ENCODE measurements around the gene FBXW5.

The FBXW5 gene

DNA sequence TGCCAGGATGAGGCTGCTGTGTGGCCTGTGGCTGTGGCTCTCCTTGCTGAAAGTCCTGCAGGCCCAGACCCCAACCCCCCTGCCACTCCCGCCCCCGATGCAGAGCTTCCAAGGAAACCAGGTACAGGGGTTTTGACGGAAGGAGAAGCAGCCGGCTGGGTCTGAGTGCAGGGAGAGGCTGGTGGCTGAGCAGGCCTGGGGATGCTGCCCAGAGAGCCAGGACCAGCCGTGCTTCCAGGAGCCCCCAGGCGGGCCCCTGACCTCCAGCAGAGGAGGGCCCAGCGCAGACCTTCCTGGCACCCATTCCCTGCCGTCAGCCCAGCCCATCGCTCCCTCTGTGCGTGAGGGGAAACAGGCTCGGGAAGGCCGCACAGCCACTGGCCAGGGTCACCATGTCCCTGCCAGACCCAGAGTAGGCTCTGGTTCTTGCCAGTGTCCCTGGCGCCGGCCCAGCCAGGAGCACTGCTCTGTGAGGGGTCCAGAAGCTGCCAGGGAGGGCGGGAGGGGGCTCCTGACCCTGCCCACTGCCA, 7.8 kb upstream of the FBXW5 start:
- DNase-seq (ENCODE audit: low spot score) = no peak
- Mint-ChIP-seq H3K36me3 (ENCODE audit: low read depth) (no peaks in the 10 kb centered on the region), H3K27ac (no peak overlapping the region)

DNA sequence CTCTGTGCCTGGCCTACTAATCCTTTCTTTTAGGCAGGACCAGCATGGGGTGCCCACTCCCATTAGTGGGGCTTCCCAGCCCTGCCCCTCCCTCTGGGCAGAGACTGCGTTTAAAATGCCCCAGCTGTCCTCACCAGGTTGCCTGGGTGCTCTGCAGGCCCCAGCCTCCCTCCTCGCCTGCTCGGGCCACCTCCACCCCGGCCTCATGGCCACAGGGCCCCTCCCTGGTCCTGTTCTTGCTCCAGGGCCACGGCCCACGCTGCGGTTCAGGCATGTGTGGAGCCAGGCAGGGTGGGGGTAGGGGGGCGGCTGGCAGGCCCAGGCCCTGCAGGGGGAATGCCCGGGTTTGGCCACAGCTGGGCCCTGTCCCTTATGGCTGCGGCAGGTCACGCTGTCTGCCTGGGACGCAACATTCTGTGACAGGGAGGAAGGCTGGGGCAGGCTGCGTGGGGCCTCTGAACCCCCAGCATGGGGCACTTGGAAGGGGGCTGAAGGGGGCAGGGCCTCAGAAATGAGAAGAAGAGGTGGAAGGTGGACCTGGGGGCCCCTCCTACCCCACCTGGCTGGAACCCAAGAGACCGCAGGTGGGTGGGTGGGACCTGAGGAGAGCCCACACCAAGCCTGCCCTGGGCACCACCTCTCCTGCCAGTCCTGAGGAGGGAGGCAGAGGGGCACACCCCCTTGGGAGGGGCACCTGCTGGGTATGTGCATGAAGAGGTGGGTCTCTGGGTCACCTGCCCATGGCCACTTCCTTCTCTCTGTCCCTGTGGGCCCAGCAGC, 7.2 kb upstream of the FBXW5 start, which contains the start of gene LCN12:
TSS of gene LCN12 (plus strand) at position 733 of the 780 bp plus-strand sequence. CDS start 55 bp downstream, outside the sequence.
- Mint-ChIP-seq H3K9me3 (peaks cover 7% of the 10 kb centered on the region), H3K27me3 (ENCODE audit: low read depth) (no peaks in the 10 kb centered on the region), H3K27ac (no peak within 1 kb of the TSS), H3K4me3 (no peak within 1 kb of the TSS), H3K4me1 (ENCODE audit: low read depth) (no peaks in the 10 kb centered on the region), H3K36me3 (ENCODE audit: low read depth) (no peaks in the 10 kb centered on the region)
- no peak for DNase-seq (ENCODE audit: low spot score)

More for the DNA sequence above, 7.8 kb upstream of the FBXW5 start:
- H3K27me3 Mint-ChIP-seq (ENCODE audit: low read depth) = no peaks in the 10 kb centered on the region
- H3K4me3 Mint-ChIP-seq = no peak overlapping the region
- peaks cover 9% of the 10 kb centered on the region for H3K9me3 Mint-ChIP-seq
- no peaks in the 10 kb centered on the region for H3K4me1 Mint-ChIP-seq (ENCODE audit: low read depth)

DNA sequence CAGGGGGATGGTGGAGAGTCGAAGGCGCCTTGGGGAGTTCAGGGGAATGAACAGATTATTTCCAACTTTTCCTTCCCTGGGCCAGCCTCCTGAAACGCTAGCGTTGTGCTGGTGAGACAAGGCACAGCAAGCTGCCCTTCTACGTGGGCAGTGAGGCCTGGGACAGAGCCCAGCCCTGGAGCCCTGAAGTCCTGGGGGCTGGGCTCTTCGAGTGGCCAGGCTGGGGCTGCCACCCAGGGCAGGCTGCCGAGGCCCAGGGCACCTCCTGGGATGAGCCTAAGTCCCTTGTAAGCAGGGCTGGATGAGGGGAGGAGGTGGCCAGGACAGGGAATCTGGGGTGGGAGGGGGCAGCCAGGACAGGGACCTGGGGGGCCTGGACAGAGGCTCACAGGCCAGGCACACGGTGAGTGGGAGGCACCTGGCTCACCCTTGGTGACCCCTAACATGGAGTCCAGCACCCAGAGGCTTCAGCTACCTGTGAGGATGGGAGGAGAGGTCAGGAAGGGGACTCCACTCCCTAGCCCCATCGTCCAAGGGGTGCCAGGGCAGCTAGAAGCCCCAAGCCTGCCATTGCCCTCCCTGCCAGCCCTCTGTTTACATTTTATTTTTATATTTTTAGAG, 6.2 kb upstream of the FBXW5 start:
- no peak overlapping the region for H3K27ac Mint-ChIP-seq
- H3K4me1 Mint-ChIP-seq (ENCODE audit: low read depth) = no peaks in the 10 kb centered on the region
- no peak for DNase-seq (ENCODE audit: low spot score)
- H3K4me3 Mint-ChIP-seq = peak overlapping the region; percentile 84
- no peaks in the 10 kb centered on the region for H3K9me3 Mint-ChIP-seq
- no peaks in the 10 kb centered on the region for H3K27me3 Mint-ChIP-seq (ENCODE audit: low read depth)
- no peaks in the 10 kb centered on the region for H3K36me3 Mint-ChIP-seq (ENCODE audit: low read depth)

DNA sequence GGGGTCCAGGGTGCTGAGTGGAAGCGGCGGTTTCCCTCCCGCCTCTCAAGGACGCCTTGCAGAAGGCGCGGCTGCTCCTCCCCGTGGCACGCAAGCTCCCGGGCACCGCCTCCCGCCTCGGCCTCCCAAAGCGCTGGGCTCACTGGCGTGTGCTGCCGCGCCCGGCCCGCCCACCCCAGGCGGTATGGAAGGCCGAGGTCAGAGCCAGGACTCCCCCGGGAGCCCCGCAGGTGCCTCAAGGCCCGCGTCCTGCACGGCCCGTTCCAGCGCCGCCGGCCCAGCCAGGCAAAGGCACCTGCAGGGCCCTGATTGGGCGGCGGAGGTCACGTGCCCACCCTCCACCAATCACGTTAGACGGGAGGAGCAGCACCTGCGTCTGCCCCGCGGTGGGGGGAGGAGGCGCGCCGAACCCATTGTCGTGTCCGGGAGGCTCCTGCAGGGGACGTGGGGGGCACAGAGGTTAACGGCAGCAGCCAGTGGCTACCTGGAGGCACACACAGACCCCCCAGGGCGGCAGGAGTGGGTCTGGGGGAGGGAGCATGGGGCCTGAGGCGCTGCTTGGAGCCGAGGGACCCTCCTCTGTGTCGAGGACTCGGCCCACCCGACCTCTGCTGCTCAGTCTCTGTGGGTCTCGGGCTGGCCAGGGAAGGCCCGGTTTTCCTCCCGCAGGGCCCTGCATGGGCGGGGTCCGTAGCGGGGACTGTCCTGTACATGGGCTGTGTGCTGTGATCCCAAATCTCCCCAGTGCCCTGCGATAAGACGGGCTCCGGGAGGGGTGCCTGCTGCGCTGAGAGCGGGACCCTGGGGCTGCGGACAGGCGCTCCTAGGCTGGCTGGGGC, 5.5 kb upstream of the FBXW5 start:
- no peaks in the 10 kb centered on the region for H3K36me3 Mint-ChIP-seq (ENCODE audit: low read depth)
- H3K9me3 Mint-ChIP-seq = no peaks in the 10 kb centered on the region
- peak overlapping the region; percentile 91 for H3K27ac Mint-ChIP-seq
- H3K4me1 Mint-ChIP-seq (ENCODE audit: low read depth) = peaks cover under 1% of the 10 kb centered on the region
- peak; percentile 94 for DNase-seq (ENCODE audit: low spot score)
- peak overlapping the region; percentile 87 for H3K4me3 Mint-ChIP-seq
- no peaks in the 10 kb centered on the region for H3K27me3 Mint-ChIP-seq (ENCODE audit: low read depth)

DNA sequence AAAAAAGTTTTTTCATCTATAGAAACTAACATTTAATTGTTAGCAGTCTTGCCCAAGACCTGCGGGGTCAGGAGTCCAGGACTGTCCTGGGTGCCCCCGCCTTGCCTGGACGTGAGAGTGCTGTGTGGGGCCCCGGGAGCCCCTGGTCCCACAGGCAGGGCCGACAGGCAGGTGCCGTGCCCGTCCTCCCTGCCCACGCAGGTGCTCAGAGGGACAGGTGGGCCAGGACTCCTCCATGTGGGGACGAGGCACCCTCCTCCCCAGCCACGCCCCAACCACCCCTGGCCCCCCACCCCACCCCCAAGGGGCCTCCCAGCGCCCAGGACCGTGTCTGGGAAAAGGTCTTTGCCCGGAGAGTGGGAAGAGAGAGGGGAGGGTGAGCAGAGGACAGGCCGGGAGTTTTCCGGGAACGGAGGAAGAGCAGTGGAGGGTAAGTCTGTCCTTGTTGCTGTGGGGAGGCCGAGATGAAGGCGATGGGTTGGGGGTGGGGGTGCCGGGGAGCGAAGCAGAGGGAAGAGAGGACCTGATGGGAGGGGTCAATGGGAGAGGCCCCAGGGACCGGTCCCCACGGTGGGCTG, 4.8 kb upstream of the FBXW5 start:
- peak overlapping the region; percentile 87 for H3K4me3 Mint-ChIP-seq
- no peak for DNase-seq (ENCODE audit: low spot score)
- H3K9me3 Mint-ChIP-seq = no peaks in the 10 kb centered on the region
- no peaks in the 10 kb centered on the region for H3K27me3 Mint-ChIP-seq (ENCODE audit: low read depth)
- no peaks in the 10 kb centered on the region for H3K36me3 Mint-ChIP-seq (ENCODE audit: low read depth)
- peak overlapping the region; percentile 81 for H3K27ac Mint-ChIP-seq
- H3K4me1 Mint-ChIP-seq (ENCODE audit: low read depth) = peaks cover 4% of the 10 kb centered on the region

DNA sequence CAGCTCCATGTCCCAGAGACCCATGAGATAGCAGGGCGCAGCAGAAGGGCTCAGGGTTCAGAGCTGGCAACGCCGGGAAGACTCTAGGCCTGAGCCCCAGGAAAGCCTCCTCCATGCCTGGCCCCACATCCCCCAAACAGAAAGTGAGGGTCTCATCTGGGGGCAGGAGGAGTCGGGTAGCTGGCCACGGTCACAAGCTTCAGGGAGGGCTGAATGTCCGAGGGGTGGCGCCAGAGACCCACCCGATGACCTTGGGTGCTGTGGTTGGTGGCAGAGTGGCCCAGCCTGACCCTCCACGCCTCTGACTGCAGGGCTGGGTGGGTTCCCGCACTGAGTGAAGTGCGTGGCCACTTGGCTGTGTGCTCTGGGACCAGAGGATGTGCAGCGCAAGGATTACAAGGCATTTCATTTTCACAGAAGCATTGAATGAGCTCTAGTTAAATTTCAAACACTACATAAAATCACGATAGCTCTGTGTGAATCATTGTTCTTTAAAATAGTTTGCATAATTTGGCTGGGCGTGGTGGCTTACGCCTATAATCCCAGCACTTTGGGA, 3.5 kb upstream of the FBXW5 start:
- no peaks in the 10 kb centered on the region for H3K27me3 Mint-ChIP-seq (ENCODE audit: low read depth)
- peaks cover 4% of the 10 kb centered on the region for H3K4me1 Mint-ChIP-seq (ENCODE audit: low read depth)
- H3K36me3 Mint-ChIP-seq (ENCODE audit: low read depth) = no peaks in the 10 kb centered on the region
- no peaks in the 10 kb centered on the region for H3K9me3 Mint-ChIP-seq
- peak overlapping the region; percentile 15 for H3K27ac Mint-ChIP-seq
- DNase-seq (ENCODE audit: low spot score) = no peak
- peak overlapping the region; percentile 34 for H3K4me3 Mint-ChIP-seq

DNA sequence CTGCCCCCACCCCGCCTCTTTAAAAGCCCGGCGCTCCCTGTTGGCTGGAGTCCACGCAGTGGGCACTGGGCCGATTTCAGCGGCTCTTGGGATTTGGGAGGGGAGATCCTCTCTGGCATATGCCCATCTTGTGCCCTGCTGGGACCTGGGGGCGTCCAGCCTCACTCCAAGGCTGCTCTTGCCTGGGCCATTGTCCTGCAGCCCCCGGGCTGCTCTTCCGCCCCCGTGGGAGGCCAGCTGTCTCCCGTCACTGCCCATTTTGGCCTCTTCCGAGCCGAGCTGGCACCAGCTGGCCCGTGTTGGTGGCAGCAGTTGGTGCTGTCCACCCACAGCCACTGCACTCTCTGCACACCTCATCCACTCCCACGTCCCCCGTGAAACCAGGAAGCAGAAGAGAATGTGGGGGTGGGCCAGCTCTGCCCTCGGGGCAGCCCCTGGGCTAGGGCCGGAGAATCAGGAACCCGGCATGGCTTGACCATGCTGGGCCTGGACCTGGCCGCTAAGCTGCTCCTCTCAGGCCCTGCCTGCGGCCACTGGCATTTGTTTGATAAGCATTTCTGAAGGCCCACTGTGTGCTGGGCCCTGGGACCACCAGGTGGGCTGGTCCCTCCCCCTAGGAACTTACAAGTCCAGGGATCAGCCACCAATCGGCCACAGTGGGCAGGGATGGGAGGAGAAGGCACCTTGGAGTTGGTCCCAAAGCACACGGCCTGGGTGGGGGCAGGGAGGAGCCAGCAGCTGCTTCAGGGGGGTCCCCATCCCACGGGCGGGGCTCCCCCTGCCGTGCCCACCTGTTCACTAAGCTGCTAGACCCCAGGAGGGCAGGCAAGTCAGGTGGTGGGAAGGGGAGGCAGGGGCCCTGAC, 2.7 kb upstream of the FBXW5 start:
- Mint-ChIP-seq H3K27ac (no peak overlapping the region), H3K36me3 (ENCODE audit: low read depth) (no peaks in the 10 kb centered on the region), H3K9me3 (no peaks in the 10 kb centered on the region), H3K27me3 (ENCODE audit: low read depth) (no peaks in the 10 kb centered on the region), H3K4me3 (no peak overlapping the region), H3K4me1 (ENCODE audit: low read depth) (peaks cover 4% of the 10 kb centered on the region)
- DNase-seq (ENCODE audit: low spot score) = no peak

DNA sequence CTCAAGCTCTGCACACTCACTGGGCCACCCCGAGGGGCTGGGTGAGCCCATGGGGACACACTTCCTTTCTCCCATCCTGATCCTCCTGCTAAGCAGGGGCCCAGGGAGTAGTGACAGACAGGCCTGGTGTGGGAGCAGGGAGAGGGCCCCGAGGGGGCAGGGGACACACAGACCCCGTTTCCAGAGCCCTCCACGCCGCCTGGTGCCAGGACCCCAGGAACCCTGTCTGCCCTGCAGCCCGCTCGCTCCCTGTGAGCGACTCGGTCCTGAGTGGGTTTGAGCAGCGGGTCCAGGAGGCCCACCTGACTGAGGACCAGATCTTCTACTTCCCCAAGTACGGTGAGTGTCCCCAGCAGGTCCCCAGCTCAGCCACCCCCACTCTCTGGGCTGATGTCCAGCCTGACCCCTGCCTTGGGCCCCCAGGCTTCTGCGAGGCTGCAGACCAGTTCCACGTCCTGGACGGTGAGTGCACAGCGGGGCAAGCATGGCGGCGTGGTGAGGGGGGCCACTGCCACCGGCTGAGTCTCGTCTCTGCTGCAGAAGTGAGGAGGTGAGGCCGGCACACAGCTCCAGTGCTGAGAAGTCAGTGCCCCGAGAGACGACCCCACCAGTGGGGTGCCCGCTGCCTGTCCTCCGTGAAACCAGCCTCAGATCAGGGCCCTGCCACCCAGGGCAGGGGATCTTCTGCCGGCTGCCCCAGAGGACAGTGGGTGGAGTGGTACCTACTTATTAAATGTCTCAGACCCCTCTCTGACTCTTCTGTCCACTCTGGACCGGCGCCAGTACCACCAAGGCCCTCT, 1.9 kb upstream of the FBXW5 start:
- H3K27me3 Mint-ChIP-seq (ENCODE audit: low read depth) = no peaks in the 10 kb centered on the region
- no peak overlapping the region for H3K27ac Mint-ChIP-seq
- H3K4me3 Mint-ChIP-seq = no peak overlapping the region
- no peaks in the 10 kb centered on the region for H3K9me3 Mint-ChIP-seq
- H3K36me3 Mint-ChIP-seq (ENCODE audit: low read depth) = peaks cover 4% of the 10 kb centered on the region
- peaks cover 5% of the 10 kb centered on the region for H3K4me1 Mint-ChIP-seq (ENCODE audit: low read depth)
- DNase-seq (ENCODE audit: low spot score) = no peak

DNA sequence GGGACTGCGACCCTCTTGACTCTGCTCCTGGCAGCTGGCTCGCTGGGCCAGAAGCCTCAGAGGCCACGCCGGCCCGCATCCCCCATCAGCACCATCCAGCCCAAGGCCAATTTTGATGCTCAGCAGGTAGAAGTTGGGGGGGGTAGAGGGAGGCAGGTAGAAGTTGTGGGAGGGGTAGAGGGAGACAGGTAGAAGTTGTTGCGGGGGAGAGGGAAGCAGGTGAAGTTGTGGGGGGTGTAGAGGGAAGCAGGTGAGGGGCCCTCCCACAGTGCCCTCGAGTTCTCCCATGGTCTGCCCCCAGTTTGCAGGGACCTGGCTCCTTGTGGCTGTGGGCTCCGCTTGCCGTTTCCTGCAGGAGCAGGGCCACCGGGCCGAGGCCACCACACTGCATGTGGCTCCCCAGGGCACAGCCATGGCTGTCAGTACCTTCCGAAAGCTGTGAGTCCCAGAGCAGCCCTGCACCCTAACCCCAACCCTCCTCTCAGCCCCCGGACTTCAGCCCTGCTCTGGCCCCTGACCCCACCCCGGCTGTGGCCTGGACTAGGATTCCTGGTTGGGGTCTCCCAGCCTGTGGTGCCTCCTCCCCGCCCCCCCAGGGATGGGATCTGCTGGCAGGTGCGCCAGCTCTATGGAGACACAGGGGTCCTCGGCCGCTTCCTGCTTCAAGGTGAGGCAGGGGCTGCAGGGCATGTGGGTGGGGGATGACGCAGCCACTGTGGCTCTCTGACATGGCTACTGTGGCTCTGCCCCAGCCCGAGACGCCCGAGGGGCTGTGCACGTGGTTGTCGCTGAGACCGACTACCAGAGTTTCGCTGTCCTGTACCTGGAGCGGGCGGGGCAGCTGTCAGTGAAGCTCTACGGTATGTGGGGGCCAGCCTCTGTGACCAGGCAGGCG, 1.0 kb upstream of the FBXW5 start:
- H3K27me3 Mint-ChIP-seq (ENCODE audit: low read depth) = no peaks in the 10 kb centered on the region
- H3K9me3 Mint-ChIP-seq = no peaks in the 10 kb centered on the region
- no peak overlapping the region for H3K4me3 Mint-ChIP-seq
- no peak overlapping the region for H3K27ac Mint-ChIP-seq
- DNase-seq (ENCODE audit: low spot score) = no peak
- H3K36me3 Mint-ChIP-seq (ENCODE audit: low read depth) = peaks cover 8% of the 10 kb centered on the region
- peaks cover 5% of the 10 kb centered on the region for H3K4me1 Mint-ChIP-seq (ENCODE audit: low read depth)

DNA sequence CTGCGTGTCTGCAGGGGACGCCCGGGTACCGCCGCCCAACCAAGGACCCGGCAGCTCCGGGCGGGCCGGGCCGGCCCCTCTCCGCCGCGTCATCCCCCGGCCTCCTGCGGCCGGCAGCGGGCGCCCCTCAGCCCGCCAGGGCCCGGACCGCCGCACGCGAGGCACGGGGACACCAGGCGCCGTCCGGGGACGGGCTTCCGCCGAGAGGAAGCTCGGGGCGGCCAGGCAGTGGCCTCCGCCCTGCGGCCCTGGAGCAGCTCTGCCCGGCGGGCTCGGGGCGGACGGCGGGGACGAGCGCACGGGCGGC, 373 bp downstream of the FBXW5 start:
- Mint-ChIP-seq H3K4me1 (ENCODE audit: low read depth) (peaks cover 5% of the 10 kb centered on the region), H3K4me3 (peak overlapping the region; percentile 79), H3K36me3 (ENCODE audit: low read depth) (peaks cover 16% of the 10 kb centered on the region), H3K27ac (no peak overlapping the region), H3K9me3 (no peaks in the 10 kb centered on the region), H3K27me3 (ENCODE audit: low read depth) (no peaks in the 10 kb centered on the region)
- DNase-seq (ENCODE audit: low spot score) = no peak

DNA sequence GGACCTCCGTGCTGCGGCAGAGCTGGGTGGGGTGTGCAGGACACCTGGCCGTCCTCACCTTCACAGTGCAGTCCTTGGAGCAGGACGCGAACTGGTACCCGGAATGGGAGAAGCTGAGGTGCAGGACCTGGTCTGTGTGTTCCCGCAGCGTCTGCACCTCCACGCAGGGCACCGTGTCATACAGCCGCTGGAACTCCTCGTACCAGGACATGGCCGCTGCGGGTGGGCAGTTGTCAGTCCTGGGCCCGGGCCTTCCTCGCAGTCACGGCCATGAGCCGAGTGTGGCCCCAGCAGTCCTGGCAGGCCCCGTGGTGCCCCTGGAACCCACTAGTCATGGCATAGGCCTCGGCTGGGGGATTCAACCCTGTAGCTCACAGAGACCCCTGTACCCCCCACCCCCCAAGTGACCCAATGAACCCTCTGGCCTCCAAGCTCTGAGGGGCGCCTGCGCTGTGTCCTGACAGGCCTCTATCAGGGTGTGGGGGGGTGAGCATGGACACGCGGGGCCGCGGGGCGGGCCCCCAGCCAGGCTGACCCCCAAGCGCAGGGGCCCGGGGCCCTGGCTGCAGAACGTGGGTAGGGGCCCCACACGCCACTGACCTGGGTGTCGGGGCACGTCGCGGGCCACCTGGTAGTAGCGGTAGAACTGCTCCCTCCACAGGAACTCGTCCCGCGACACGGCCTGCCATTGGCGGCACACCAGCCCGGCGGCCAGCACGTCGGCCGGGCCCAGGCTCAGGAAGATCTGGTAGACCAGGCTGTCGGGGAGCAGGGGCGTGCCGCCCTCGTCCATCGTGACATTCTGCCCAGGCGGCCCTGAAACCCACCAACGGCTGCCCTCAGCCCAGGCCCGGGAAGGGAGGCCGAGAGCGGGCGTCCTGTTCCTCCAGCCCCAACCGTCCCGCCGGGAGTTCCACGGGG, 987 bp downstream of the FBXW5 start:
- DNase-seq (ENCODE audit: low spot score) = peak; percentile 42
- Mint-ChIP-seq H3K36me3 (ENCODE audit: low read depth) (peaks cover 19% of the 10 kb centered on the region), H3K4me1 (ENCODE audit: low read depth) (peaks cover 6% of the 10 kb centered on the region), H3K27me3 (ENCODE audit: low read depth) (no peaks in the 10 kb centered on the region), H3K27ac (peak overlapping the region; percentile 84), H3K4me3 (peak overlapping the region; percentile 79), H3K9me3 (no peaks in the 10 kb centered on the region)

Measured in T-helper 2 cell treated with Interferon-gamma antibody and Interleukin-4, amounts not matched to agents 5 μg/mL and 100 μg/mL, for 36 hours (primary cell).